IPS-20b (cell line): Measurements from ENCODE around the gene HPCAL1.

Experiments
- H3K27ac ChIP-seq: one replicate; pipeline ENCODE4 v1.5.1; 2013; ENCODE audit warnings: low read length
- H3K27me3 ChIP-seq: 2 replicates; pipeline ENCODE4 v1.6.1; 2013; ENCODE audit warnings: mild to moderate bottlenecking, low read length, inconsistent platforms; ENCODE audit not compliant: insufficient read depth
- H3K36me3 ChIP-seq: 2 replicates; pipeline ENCODE4 v1.6.1; 2013; ENCODE audit warnings: low read depth, mild to moderate bottlenecking, inconsistent platforms, low read length, moderate library complexity; ENCODE audit not compliant: insufficient read depth
- H3K4me1 ChIP-seq: 2 replicates; pipeline ENCODE4 v1.6.1; 2013; ENCODE audit warnings: mild to moderate bottlenecking, control low read depth, inconsistent platforms, low read length, moderate library complexity; ENCODE audit not compliant: insufficient read depth
- H3K4me3 ChIP-seq: 2 replicates; pipeline ENCODE4 v1.5.1; 2013; ENCODE audit warnings: mild to moderate bottlenecking, low read length, inconsistent platforms
- H3K9ac ChIP-seq: 2 replicates; pipeline ENCODE4 v1.6.1; 2013; ENCODE audit warnings: low read depth, mild to moderate bottlenecking, inconsistent platforms, low read length, moderate library complexity
- H3K9me3 ChIP-seq: 2 replicates; pipeline ENCODE4 v1.6.1; 2013; ENCODE audit warnings: mild to moderate bottlenecking, low read depth, low read length, inconsistent platforms; ENCODE audit not compliant: insufficient read depth

The HPCAL1 gene

GRCh38 chr2:10388954-10389560, 86.4 kb downstream of the HPCAL1 start:
- Histone ChIP-seq H3K4me1 (peaks cover 12% of the 10 kb centered on the region; the same call in 1 of the 2 replicates), H3K36me3 (no peaks in the 10 kb centered on the region), H3K9ac (no peak overlapping the region), H3K9me3 (no peaks in the 10 kb centered on the region), H3K27ac (no peak overlapping the region), H3K27me3 (no peaks in the 10 kb centered on the region), H3K4me3 (no peak overlapping the region)

- Histone ChIP-seq H3K4me3 (no peak overlapping the region), H3K36me3 (no peaks in the 10 kb centered on the region), H3K27me3 (no peaks in the 10 kb centered on the region), H3K9me3 (no peaks in the 10 kb centered on the region), H3K9ac (no peak overlapping the region), H3K27ac (no peak overlapping the region), H3K4me1 (peaks cover 12% of the 10 kb centered on the region; the same call in 1 of the 2 replicates)
Observed at GRCh38 chr2:10389573-10389972, 86.9 kb downstream of the HPCAL1 start.

- no peaks in the 10 kb centered on the region for H3K36me3 ChIP-seq
- H3K27me3 ChIP-seq, result no peaks in the 10 kb centered on the region
- H3K4me3 ChIP-seq, result no peak overlapping the region
- H3K27ac ChIP-seq, result no peak overlapping the region
- H3K9ac ChIP-seq, result no peak overlapping the region
- H3K9me3 ChIP-seq, result no peaks in the 10 kb centered on the region
- H3K4me1 ChIP-seq, result peaks cover 12% of the 10 kb centered on the region; the same call in 1 of the 2 replicates
Observed at GRCh38 chr2:10390369-10390801, 87.7 kb downstream of the HPCAL1 start.

GRCh38 chr2:10392100-10392499, 89.4 kb downstream of the HPCAL1 start:
- Histone ChIP-seq H3K9me3 (no peaks in the 10 kb centered on the region), H3K36me3 (no peaks in the 10 kb centered on the region), H3K27me3 (no peaks in the 10 kb centered on the region), H3K9ac (no peak overlapping the region), H3K27ac (no peak overlapping the region), H3K4me3 (no peak overlapping the region), H3K4me1 (peaks cover 12% of the 10 kb centered on the region; the same call in 1 of the 2 replicates)

- H3K4me3 ChIP-seq, result no peak overlapping the region
- no peaks in the 10 kb centered on the region for H3K36me3 ChIP-seq
- H3K27ac ChIP-seq, result no peak overlapping the region
- peaks cover 12% of the 10 kb centered on the region; the same call in 1 of the 2 replicates for H3K4me1 ChIP-seq
- no peaks in the 10 kb centered on the region for H3K9me3 ChIP-seq
- no peak overlapping the region for H3K9ac ChIP-seq
- H3K27me3 ChIP-seq, result no peaks in the 10 kb centered on the region
Observed at GRCh38 chr2:10392548-10392947, 89.8 kb downstream of the HPCAL1 start.

DNA sequence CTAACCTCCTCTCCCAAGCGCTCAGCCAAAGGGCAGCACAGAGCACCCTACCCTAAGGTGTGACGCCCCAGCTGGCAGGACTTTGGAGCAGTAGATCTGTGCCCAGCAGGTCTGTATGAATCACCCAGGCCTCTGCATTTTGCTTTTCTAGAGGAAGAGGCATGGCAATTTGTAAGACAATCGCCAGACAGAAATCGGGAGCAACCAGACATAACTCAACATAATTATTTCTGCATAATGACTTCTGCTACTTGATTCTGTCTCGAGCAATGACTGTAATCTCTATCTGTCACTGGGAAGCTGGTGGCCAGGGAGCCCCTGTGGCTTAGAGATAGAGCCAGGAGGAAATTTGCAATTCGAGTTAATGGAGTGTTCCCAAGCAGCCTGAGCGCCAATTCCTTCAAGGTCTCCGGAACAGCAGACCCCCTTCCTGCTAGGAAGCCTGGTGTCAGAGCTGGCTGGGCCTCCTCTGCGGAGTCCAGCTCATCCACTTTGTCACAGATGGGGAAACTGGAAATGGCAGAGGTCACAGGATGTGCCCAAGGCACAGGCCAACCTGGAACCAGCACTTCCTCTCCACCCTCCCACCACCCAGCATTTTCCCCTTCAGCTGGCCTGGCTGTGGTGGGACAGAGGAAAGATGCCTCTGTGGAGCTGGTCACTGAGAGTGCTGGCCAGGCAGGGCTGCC, 90.4 kb downstream of the HPCAL1 start:
- no peak overlapping the region for H3K4me3 ChIP-seq
- H3K27ac ChIP-seq, result no peak overlapping the region
- H3K9ac ChIP-seq, result 0 out of 2 replicates have a peak overlapping the region, but pooled peaks have one; percentile 7
- H3K36me3 ChIP-seq, result no peaks in the 10 kb centered on the region
- no peaks in the 10 kb centered on the region for H3K27me3 ChIP-seq
- H3K4me1 ChIP-seq, result peaks cover 12% of the 10 kb centered on the region; the same call in 1 of the 2 replicates
- no peaks in the 10 kb centered on the region for H3K9me3 ChIP-seq

DNA sequence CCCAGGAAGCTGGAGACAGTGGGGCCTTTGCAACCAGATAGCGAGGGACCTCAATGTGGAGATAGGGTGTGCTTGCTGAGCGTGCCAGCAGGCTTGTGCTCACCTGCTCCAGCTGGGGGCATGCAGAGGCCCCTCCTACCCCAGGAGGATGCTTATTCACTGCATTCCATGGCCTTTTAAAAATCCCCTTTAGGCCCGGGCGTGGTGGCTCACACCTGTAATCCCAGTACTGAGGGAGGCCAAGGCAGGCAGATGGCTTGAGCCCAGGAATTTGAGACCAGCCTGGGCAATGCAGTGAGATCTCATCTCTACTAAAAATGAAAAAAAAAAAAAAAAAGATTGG, 90.9 kb downstream of the HPCAL1 start:
- peaks cover 12% of the 10 kb centered on the region; the same call in 1 of the 2 replicates for H3K4me1 ChIP-seq
- no peaks in the 10 kb centered on the region for H3K36me3 ChIP-seq
- H3K27me3 ChIP-seq, result no peaks in the 10 kb centered on the region
- H3K9me3 ChIP-seq, result no peaks in the 10 kb centered on the region
- H3K27ac ChIP-seq, result no peak overlapping the region
- H3K4me3 ChIP-seq, result no peak overlapping the region
- 0 out of 2 replicates have a peak overlapping the region, but pooled peaks have one; percentile 7 for H3K9ac ChIP-seq

DNA sequence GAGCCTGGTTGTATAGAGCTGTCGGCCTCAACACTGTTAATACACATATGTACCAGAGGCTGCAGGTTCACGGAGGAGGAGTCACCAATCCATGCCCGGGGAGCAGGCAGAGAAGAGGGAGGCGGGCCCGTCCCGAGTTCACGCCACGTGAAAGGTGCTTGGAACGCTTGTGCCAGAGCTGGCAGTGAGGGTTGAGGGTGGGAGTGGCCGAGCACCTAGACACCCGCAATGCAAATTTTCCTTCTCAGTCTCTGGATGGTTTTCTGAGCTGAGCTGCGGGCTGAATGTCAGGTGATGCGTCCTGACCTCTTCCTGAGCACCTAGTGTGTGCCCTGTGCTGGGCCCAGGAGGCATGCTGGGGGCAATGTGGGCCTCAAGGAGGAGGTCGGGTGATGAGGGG, 93.2 kb downstream of the HPCAL1 start:
- H3K36me3 ChIP-seq, result no peaks in the 10 kb centered on the region
- H3K9ac ChIP-seq, result no peak overlapping the region
- no peaks in the 10 kb centered on the region for H3K27me3 ChIP-seq
- no peak overlapping the region for H3K4me3 ChIP-seq
- H3K9me3 ChIP-seq, result no peaks in the 10 kb centered on the region
- peaks cover 12% of the 10 kb centered on the region; the same call in 1 of the 2 replicates for H3K4me1 ChIP-seq
- no peak overlapping the region for H3K27ac ChIP-seq

DNA sequence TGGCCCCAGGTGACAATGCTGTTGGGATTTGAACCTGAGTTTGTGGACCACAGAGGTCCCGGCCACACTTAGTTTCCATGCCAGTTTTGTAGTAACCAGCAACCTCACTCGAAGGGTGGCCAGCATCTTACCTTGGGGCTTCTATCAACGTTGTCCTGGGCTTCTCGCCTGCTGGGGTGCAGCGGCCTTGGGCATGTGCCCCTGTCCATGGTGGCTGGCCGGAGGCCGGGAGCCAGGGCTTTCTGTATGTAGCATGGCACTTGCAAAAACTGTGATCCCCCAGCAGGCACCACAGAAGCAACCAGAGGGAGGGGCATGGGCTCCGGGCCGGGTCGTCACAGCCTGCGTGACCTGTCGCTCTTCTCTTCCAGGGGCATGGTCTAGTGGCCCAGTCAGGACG, 93.8 kb downstream of the HPCAL1 start:
- Histone ChIP-seq H3K4me1 (peaks cover 12% of the 10 kb centered on the region; the same call in 1 of the 2 replicates), H3K36me3 (no peaks in the 10 kb centered on the region), H3K27ac (no peak overlapping the region), H3K9me3 (no peaks in the 10 kb centered on the region), H3K9ac (no peak overlapping the region), H3K4me3 (no peak overlapping the region), H3K27me3 (no peaks in the 10 kb centered on the region)

DNA sequence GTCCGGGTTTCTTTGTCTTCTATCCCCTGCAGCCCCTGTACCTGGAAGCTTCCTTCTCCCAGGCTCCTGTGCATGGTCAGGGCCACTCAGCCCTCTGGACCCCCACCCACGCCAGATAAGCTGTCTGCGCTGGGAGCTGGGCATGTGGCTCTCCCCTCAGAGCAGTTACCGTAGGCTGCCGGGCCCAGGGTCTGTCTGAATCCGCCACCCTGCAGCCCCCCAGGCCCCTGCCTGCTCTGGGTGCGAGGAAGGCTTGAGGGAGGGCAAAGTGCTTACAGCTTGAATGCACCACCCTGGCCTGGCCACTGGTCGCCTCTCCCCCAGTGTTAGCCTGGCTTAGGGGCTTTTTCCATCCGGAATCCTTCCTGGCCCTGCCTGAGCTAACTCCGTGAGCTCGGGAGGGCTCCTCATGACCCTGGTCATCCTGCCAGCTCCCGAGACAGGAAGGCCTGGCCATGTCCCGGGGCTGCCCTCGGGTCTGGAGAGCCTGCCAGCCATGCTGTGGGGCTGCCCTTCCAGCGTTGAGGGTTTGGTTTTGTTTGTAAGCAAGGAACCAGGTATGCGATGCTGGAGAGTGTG, 94.7 kb downstream of the HPCAL1 start:
- H3K9ac ChIP-seq, result no peak overlapping the region
- no peak overlapping the region for H3K4me3 ChIP-seq
- no peaks in the 10 kb centered on the region for H3K27me3 ChIP-seq
- no peaks in the 10 kb centered on the region for H3K9me3 ChIP-seq
- no peaks in the 10 kb centered on the region for H3K36me3 ChIP-seq
- no peak overlapping the region for H3K27ac ChIP-seq
- H3K4me1 ChIP-seq, result peaks cover 12% of the 10 kb centered on the region; the same call in 1 of the 2 replicates

DNA sequence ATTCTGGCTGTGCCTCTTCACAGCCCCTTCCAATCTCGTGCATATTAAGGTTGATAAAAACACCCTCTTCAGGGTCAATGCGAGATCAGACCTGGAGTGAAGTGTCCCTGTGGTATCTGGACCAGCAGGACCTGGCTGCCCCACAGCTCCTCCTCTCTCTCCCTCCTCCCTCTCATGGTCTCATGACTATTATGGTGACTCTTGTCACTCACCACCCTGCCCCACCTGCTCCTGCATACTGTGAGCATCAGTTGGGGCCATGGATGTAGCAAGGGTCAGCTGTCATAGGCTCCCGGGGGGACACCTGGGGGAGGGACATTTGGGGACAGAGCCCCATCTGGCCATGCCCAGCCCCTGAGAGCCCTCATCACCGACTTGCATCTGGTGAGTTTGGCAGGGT, 95.2 kb downstream of the HPCAL1 start:
- H3K4me1 ChIP-seq, result peaks cover 7% of the 10 kb centered on the region; the same call in 1 of the 2 replicates
- no peak overlapping the region for H3K27ac ChIP-seq
- H3K27me3 ChIP-seq, result no peaks in the 10 kb centered on the region
- H3K36me3 ChIP-seq, result no peaks in the 10 kb centered on the region
- no peak overlapping the region for H3K4me3 ChIP-seq
- no peak overlapping the region for H3K9ac ChIP-seq
- H3K9me3 ChIP-seq, result no peaks in the 10 kb centered on the region

DNA sequence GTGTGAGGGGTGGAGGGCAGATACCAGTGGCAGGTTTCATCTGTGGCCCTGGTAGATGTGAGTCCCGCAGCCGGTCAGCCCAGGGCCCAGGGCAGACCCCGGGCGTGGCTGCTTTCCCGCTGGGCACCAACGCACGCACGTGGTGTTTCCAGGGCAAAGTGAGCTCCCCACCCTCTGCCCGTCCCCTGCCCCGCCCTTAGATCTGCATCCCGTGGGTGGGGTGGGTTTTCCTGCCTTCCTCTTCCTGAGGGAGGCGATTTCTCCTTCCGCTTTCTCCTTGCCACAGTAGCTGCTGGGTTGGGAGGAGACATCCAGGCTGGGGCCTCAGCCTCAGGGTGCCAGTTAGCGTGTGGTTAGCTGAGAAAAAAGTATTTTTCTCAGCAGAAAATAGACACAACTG, 95.8 kb downstream of the HPCAL1 start:
- no peak overlapping the region for H3K4me3 ChIP-seq
- H3K9ac ChIP-seq, result no peak overlapping the region
- H3K9me3 ChIP-seq, result no peaks in the 10 kb centered on the region
- H3K27me3 ChIP-seq, result no peaks in the 10 kb centered on the region
- no peaks in the 10 kb centered on the region for H3K36me3 ChIP-seq
- no peak overlapping the region for H3K27ac ChIP-seq
- 0 out of 2 replicates have a peak, but pooled peaks cover 1% of the 10 kb centered on the region for H3K4me1 ChIP-seq
